NCI-H146 treated with DMSO at 0.1 percent for 48 hours (cell line): Measurements from ENCODE around the gene MAP2K1.
"Not testable (repeated sequence)": the region's sequence is repeated elsewhere in the genome, so short reads cannot be mapped to it uniquely, and the experiment has no call there.

Experiments
- DNase-seq: peaks from one replicate; lab custom pipeline; 2025; ENCODE audit not compliant: unreplicated experiment; lab: John Stamatoyannopoulos, UW

Gene MAP2K1

GRCh38 chr15:66503041-66503648, 116.4 kb downstream of the MAP2K1 start:
- DNase-seq = not testable (repeated sequence)

- DNase-seq = no peak
Measured at GRCh38 chr15:66503780-66504562, 117.3 kb downstream of the MAP2K1 start.

- peak; percentile 68 for DNase-seq
Measured at GRCh38 chr15:66504563-66505429, 118.1 kb downstream of the MAP2K1 start, which contains the start of the genes RPL4 and ZWILCH. TSS of gene RPL4 (minus strand) at chr15:66504855. CDS start at chr15:66504790, 65 bp downstream. TSS of gene ZWILCH (plus strand) at chr15:66505326. CDS start at chr15:66505339, 13 bp downstream.

- DNase-seq = no peak
Measured at GRCh38 chr15:66505430-66505811, 118.7 kb downstream of the MAP2K1 start.

- no peak for DNase-seq
Measured at GRCh38 chr15:66505818-66506217, 119.1 kb downstream of the MAP2K1 start.

- DNase-seq = no peak
Measured at GRCh38 chr15:66508293-66508883, 121.7 kb downstream of the MAP2K1 start.

GRCh38 chr15:66514586-66514985, 127.9 kb downstream of the MAP2K1 start:
- no peak for DNase-seq

GRCh38 chr15:66515901-66516322, 129.2 kb downstream of the MAP2K1 start:
- DNase-seq = no peak

- DNase-seq = no peak
Measured at GRCh38 chr15:66523926-66524325, 137.2 kb downstream of the MAP2K1 start.

GRCh38 chr15:66524838-66525237, 138.1 kb downstream of the MAP2K1 start:
- no peak for DNase-seq

GRCh38 chr15:66535056-66535455, 148.3 kb downstream of the MAP2K1 start:
- DNase-seq = no peak
